ENCODE measurements around the gene GNG12.
A peak's percentile ranks its signal among the peaks of the same experiment; 100 is the strongest.

The GNG12 gene

GRCh38 chr1:67711855-67712212 lies 121.4 kb downstream of the GNG12 start:
- no peak for TF ChIP-seq OSR1 (CRISPR knock-in tag; IDR thresholded peaks at IDR 0.05)
- TF ChIP-seq ESRRG (CRISPR knock-in tag; IDR thresholded peaks at IDR 0.05), result no peak
- TF ChIP-seq POU6F1 (CRISPR knock-in tag; IDR thresholded peaks at IDR 0.05; ENCODE audit: borderline replicate concordance, low read depth), result no peak
- no peak for TF ChIP-seq SNAI2 (CRISPR knock-in tag; IDR thresholded peaks at IDR 0.05)
- TF ChIP-seq PATZ1 (CRISPR knock-in tag; IDR thresholded peaks at IDR 0.05; ENCODE audit: borderline replicate concordance), result no peak
- no peak for TF ChIP-seq ZNF565 (CRISPR knock-in tag; conservative IDR thresholded peaks at IDR 0.05; ENCODE audit: low read depth)
- TF ChIP-seq ZC3H10 (CRISPR knock-in tag; IDR thresholded peaks at IDR 0.05), result no peak
- no peak for TF ChIP-seq ZNF8 (CRISPR knock-in tag; IDR thresholded peaks at IDR 0.05)
- no peak for ATAC-seq

- TF ChIP-seq PATZ1 (CRISPR knock-in tag; IDR thresholded peaks at IDR 0.05; ENCODE audit: borderline replicate concordance) (no peak), TOX (CRISPR knock-in tag; IDR thresholded peaks at IDR 0.05; ENCODE audit: borderline replicate concordance) (no peak), GLIS3 (CRISPR knock-in tag; IDR thresholded peaks at IDR 0.05) (no peak), ISL1 (CRISPR knock-in tag; IDR thresholded peaks at IDR 0.05) (no peak), ZFP3 (CRISPR knock-in tag; IDR thresholded peaks at IDR 0.05) (no peak), CREB5 (CRISPR knock-in tag; IDR thresholded peaks at IDR 0.05; ENCODE audit: low read depth) (no peak), ESRRG (CRISPR knock-in tag; IDR thresholded peaks at IDR 0.05) (no peak), ZNF565 (CRISPR knock-in tag; conservative IDR thresholded peaks at IDR 0.05; ENCODE audit: low read depth) (no peak), RARB (CRISPR knock-in tag; IDR thresholded peaks at IDR 0.05) (no peak), TSHZ2 (CRISPR knock-in tag; IDR thresholded peaks at IDR 0.05) (no peak)
Measured at GRCh38 chr1:67711158-67711854, 122.0 kb downstream of the GNG12 start.

GRCh38 chr1:67710417-67710816 lies 122.8 kb downstream of the GNG12 start:
- peak; percentile 66 for ATAC-seq
- no peak for TF ChIP-seq BACH2 (CRISPR knock-in tag; IDR thresholded peaks at IDR 0.05; ENCODE audit: borderline replicate concordance)
- TF ChIP-seq ZFP3 (CRISPR knock-in tag; IDR thresholded peaks at IDR 0.05), result 0 out of 2 replicates have a peak, but pooled peaks have one; percentile 19

More at GRCh38 chr1:67711158-67711854, 122.0 kb downstream of the GNG12 start:
- no peak for ATAC-seq

GRCh38 chr1:67708606-67709005 lies 124.7 kb downstream of the GNG12 start:
- no peak for ATAC-seq
- no peak for TF ChIP-seq ISL1 (CRISPR knock-in tag; IDR thresholded peaks at IDR 0.05)
- TF ChIP-seq CSRNP3 (CRISPR knock-in tag; IDR thresholded peaks at IDR 0.05), result no peak
- TF ChIP-seq CSDC2 (CRISPR knock-in tag; IDR thresholded peaks at IDR 0.05), result no peak
- TF ChIP-seq ZNF565 (CRISPR knock-in tag; conservative IDR thresholded peaks at IDR 0.05; ENCODE audit: low read depth), result no peak
- no peak for TF ChIP-seq ARNTL (CRISPR knock-in tag; IDR thresholded peaks at IDR 0.05; ENCODE audit: borderline replicate concordance, low read depth)
- TF ChIP-seq ZNF8 (CRISPR knock-in tag; IDR thresholded peaks at IDR 0.05), result no peak
- TF ChIP-seq OSR1 (CRISPR knock-in tag; IDR thresholded peaks at IDR 0.05), result no peak
- no peak for TF ChIP-seq GLIS3 (CRISPR knock-in tag; IDR thresholded peaks at IDR 0.05)
- TF ChIP-seq ZFP3 (CRISPR knock-in tag; IDR thresholded peaks at IDR 0.05), result no peak
- no peak for TF ChIP-seq CREB5 (CRISPR knock-in tag; IDR thresholded peaks at IDR 0.05; ENCODE audit: low read depth)
- no peak for TF ChIP-seq ZNF70 (CRISPR knock-in tag; IDR thresholded peaks at IDR 0.05)
